Ishikawa (cell line): ENCODE data around the gene MINK1.

ENCODE experiments used
- CEBPB ChIP-seq: IDR thresholded peaks from 2 replicates; pipeline ENCODE4 v1.6.1; 2012
- CREB1 ChIP-seq: IDR thresholded peaks from 2 replicates; pipeline ENCODE4 v1.6.1; 2012; ENCODE audit warnings: low read depth
- EGR1 ChIP-seq: IDR thresholded peaks from 2 replicates; pipeline ENCODE4 v1.6.1; 2012
- EP300 ChIP-seq: IDR thresholded peaks from 2 replicates; pipeline ENCODE4 v1.6.1; 2012; ENCODE audit warnings: borderline replicate concordance
- FOXM1 ChIP-seq: IDR thresholded peaks from 2 replicates; pipeline ENCODE4 v1.6.1; 2012; ENCODE audit warnings: low read depth, borderline replicate concordance
- NFIC ChIP-seq: IDR thresholded peaks from 2 replicates; pipeline ENCODE4 v1.6.1; 2012
- RAD21 ChIP-seq: IDR thresholded peaks from 2 replicates; pipeline ENCODE4 v1.6.1; 2012; ENCODE audit warnings: low read depth
- TAF1 ChIP-seq: IDR thresholded peaks from 2 replicates; pipeline ENCODE4 v1.6.1; 2012; ENCODE audit warnings: low read depth, mild to moderate bottlenecking
- TCF12 ChIP-seq: IDR thresholded peaks from 2 replicates; pipeline ENCODE4 v1.6.1; 2012; ENCODE audit warnings: low read depth
- TEAD4 ChIP-seq: IDR thresholded peaks from 2 replicates; pipeline ENCODE4 v1.6.1; 2012
- YY1 ChIP-seq: IDR thresholded peaks from 2 replicates; pipeline ENCODE4 v1.6.1; 2012; ENCODE audit warnings: low read depth
- ZBTB7A ChIP-seq: IDR thresholded peaks from 2 replicates; pipeline ENCODE4 v1.6.1; 2012; ENCODE audit warnings: low read depth
- TF ChIP-seq, protein P1 (sequence below): IDR thresholded peaks from 2 replicates; pipeline ENCODE4 v1.6.1; 2012
- TF ChIP-seq, protein P2 (sequence below): IDR thresholded peaks from 2 replicates; pipeline ENCODE4 v1.6.1; 2012; ENCODE audit warnings: low read depth, mild to moderate bottlenecking
- TF ChIP-seq, protein P3 (sequence below): IDR thresholded peaks from 2 replicates; pipeline ENCODE4 v1.6.1; 2012

Gene MINK1

DNA sequence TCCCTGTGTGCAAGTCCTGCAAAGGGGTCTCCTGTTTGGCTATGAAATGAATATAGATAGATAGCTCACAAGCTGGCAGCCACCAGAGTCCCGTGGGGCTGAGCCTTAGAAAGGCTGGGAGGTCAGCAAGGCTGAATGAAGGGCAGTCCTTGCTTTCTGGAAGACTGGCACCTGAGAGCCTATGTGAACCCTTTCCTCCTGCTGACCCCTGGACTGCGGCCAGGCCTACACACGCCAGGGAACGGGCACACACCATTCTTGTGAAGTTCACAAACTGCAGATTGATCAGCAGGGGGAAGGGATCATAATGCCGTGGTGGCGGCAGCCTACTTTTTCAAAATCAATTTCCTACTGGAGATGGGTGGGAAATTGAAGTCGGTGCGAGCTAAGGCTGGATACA is 65.2 kb downstream of the MINK1 start:
- TF ChIP-seq TEAD4 (no peak), TCF12 (no peak), YY1 (no peak)

DNA sequence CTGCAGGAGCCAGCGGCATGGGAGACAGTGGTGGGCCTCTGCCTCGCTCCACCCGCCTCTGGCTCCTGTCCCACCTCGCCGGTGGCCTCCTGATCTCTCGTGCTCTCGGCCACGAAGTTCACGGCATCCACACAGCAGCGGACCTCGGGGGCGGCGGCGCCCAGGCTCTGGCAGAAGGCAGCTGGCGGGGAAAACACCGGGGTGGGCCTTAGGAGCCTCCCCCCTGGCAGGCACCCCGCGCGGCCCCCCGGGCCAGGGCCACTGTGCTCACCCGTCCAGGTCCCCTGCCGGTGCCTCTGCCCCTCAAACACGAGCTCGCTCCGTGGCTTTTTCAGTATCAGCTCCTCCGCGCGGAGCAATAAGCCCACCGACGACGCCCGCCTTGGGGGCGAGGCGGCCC is 65.8 kb downstream of the MINK1 start:
- TF ChIP-seq EP300, result no peak
- TF ChIP-seq CREB1, result no peak
- TF ChIP-seq, protein P1, sequence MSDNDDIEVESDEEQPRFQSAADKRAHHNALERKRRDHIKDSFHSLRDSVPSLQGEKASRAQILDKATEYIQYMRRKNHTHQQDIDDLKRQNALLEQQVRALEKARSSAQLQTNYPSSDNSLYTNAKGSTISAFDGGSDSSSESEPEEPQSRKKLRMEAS, result no peak; the same call in 1 of the 2 replicates
- no peak; the same call in 1 of the 2 replicates for TF ChIP-seq ZBTB7A
- TF ChIP-seq EGR1, result no peak

DNA sequence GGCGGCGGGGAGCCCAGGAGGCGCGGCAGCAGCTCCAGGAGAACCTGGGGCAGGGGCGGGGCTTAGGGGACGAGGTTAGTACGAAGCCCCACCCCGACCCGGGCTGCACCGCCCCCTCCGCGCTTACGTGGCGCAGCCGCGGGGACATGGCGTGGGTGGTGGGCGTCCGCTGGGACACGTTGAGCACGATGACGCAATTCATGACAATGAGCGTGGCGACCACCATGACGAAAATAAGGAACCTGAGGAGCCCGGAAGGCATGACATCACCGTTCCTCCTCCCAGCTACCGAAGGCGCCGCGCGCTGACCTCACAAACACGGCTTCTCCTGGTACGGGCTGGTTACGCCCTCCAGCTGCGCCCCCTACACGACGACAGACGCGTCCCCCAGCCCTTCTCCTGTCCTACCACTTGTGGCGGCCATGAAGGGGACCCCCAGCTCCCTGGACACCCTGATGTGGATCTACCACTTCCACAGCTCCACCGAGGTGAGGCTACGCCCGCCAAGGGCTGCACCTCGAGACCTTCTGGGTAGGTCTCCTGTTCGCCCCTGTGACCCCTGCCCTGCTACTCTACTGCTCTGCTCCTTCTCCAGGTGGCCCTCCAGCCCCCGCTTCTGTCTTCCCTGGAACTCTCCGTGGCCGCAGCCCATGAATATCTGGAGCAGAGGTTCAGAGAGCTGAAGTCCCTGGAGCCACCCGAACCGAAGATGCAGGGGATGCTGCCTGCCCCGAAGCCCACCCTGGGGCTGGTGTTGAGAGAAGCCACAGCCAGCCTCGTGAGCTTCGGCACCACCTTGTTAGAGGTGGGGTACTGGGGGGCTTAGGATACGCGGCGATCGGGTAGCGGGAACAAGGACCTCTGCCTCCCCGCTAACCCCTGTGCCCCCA is 66.4 kb downstream of the MINK1 start, which contains the start of gene C17orf107:
C17orf107 (plus strand) TSS at position 196 of the 890 bp plus-strand sequence; CDS start at position 423, 227 bp downstream.
- TF ChIP-seq, protein P2, sequence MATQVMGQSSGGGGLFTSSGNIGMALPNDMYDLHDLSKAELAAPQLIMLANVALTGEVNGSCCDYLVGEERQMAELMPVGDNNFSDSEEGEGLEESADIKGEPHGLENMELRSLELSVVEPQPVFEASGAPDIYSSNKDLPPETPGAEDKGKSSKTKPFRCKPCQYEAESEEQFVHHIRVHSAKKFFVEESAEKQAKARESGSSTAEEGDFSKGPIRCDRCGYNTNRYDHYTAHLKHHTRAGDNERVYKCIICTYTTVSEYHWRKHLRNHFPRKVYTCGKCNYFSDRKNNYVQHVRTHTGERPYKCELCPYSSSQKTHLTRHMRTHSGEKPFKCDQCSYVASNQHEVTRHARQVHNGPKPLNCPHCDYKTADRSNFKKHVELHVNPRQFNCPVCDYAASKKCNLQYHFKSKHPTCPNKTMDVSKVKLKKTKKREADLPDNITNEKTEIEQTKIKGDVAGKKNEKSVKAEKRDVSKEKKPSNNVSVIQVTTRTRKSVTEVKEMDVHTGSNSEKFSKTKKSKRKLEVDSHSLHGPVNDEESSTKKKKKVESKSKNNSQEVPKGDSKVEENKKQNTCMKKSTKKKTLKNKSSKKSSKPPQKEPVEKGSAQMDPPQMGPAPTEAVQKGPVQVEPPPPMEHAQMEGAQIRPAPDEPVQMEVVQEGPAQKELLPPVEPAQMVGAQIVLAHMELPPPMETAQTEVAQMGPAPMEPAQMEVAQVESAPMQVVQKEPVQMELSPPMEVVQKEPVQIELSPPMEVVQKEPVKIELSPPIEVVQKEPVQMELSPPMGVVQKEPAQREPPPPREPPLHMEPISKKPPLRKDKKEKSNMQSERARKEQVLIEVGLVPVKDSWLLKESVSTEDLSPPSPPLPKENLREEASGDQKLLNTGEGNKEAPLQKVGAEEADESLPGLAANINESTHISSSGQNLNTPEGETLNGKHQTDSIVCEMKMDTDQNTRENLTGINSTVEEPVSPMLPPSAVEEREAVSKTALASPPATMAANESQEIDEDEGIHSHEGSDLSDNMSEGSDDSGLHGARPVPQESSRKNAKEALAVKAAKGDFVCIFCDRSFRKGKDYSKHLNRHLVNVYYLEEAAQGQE, result no peak
- TF ChIP-seq ZBTB7A (peak; percentile 97), CEBPB (peak; percentile 61), TAF1 (0 out of 2 replicates have a peak, but pooled peaks have one; percentile 5), RAD21 (no peak), EGR1 (peak; percentile 94), YY1 (peak; percentile 49; the same call in 1 of the 2 replicates), TEAD4 (no peak), CREB1 (peak; percentile 79), NFIC (no peak)
- TF ChIP-seq, protein P1, result peak; percentile 46; the same call in 1 of the 2 replicates

DNA sequence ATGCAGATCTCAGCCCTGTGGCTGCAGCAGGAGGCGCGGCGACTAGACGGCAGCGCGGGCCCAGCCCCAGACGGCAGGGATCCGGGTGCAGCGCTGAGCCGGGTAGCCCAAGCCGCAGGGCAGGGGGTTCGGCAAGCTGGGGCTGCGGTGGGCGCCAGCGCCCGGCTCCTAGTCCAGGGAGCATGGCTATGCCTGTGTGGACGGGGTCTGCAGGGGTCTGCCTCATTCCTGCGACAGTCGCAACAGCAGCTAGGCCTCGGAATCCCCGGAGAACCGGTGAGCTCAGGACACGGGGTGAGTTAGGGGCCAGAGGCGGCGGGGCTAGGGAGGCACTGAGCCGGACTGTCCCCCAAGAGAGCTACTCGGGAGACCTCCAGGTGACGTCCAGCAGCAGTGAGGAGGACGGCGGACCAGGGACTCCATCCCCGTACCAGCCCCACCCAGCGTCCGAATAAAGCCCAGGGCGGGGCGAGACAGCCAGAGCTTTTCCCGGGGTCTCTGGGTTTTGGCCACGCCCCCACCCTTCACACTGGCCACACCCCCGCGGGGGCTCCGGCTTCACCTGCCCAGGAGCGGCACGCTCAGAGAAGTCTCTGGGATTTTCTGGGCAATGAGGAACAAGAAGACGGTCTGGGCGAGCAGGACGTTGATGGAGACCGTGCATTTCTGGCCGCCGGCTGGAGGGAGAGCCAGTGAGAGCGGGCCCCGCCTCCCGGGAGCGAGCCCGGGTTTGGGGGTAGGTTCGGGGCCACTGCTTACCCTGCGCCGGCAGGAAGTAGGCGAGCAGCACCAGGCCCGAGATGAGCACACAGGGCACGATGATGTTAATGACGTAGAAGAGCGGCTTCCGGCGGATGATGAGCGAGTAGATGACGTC is 67.3 kb downstream of the MINK1 start:
- TF ChIP-seq EGR1, result no peak
- TF ChIP-seq YY1, result no peak
- no peak for TF ChIP-seq TAF1
- no peak for TF ChIP-seq NFIC
- TF ChIP-seq ZBTB7A, result no peak
- no peak for TF ChIP-seq EP300
- TF ChIP-seq, protein P3, sequence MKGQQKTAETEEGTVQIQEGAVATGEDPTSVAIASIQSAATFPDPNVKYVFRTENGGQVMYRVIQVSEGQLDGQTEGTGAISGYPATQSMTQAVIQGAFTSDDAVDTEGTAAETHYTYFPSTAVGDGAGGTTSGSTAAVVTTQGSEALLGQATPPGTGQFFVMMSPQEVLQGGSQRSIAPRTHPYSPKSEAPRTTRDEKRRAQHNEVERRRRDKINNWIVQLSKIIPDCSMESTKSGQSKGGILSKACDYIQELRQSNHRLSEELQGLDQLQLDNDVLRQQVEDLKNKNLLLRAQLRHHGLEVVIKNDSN, result no peak
- no peak for TF ChIP-seq RAD21

DNA sequence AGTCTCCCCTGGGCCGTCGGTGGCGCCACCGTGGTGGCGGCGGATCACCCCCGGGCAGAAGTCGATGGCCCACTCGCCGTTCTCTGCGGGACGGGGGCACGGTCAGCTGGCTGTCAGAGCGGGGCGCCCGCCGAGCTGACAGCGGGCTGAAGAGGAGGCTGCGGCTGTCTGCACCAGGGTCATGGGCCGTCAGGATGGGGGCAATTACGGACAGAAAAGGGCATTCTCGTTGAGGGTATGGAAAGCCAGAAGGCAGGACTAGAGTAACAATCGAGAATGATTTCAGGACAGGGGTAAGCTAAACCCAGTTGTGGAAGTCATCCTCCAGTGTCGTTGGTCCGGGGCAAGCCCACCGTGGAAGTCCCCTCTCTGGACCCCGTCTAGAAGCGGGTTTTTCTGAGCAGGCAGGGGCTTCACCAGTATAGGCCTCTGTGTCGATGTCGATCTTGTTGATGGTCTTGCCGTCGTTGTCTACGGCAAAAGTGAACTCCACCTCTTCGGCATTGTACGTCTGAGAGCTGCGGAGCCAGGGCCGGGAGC is 68.0 kb downstream of the MINK1 start:
- TF ChIP-seq NFIC, result no peak
- TF ChIP-seq EGR1, result no peak
- no peak for TF ChIP-seq TEAD4
- TF ChIP-seq TCF12, result no peak
- no peak for TF ChIP-seq TAF1
- TF ChIP-seq, protein P1, result no peak

DNA sequence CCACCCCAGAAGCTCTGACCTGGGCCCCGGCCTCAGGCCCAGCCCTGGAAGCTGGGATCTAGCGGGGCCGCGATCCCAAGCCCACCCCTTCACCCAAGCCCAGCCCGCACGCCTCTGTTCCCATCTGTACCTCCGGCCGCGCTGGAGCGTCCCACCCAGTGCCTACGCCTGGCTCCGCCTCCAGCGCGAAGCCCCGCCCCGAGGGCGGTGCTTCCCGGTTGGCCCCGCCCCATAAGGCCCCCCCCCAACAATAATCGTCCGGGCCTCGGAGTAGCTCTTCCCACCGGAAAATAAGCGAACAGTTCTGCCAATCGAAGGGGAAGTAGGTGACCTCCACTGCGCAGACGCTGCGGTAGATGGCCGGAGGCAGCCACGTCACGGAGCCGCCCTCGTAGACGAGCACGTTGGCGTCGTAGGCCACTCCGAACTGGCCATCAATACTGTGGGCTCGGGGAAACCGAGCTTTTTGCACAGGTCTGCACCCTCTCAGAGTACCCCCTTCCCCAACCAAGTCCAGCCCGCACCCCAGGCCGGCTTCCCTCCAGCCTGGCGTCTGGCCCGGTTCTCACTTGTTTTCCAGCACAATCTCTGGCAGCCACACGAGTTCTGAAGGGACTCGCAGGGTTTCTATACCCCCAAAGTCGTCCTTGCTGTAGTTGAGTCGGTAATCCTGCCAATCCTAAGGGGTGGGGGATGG is 68.7 kb downstream of the MINK1 start:
- TF ChIP-seq CEBPB, result no peak
- no peak for TF ChIP-seq EGR1
- no peak for TF ChIP-seq TCF12
- TF ChIP-seq, protein P3, result no peak
- TF ChIP-seq NFIC, result no peak
- no peak for TF ChIP-seq TAF1
- no peak for TF ChIP-seq RAD21
- no peak for TF ChIP-seq EP300
- no peak for TF ChIP-seq ZBTB7A
- no peak for TF ChIP-seq TEAD4
- TF ChIP-seq, protein P1, result no peak
- no peak for TF ChIP-seq YY1
- TF ChIP-seq, protein P2, result no peak
- TF ChIP-seq FOXM1, result no peak
- TF ChIP-seq CREB1, result no peak
